ENCODE results near the gene ALKBH8.
"Not testable (repeated sequence)": the region's sequence is repeated elsewhere in the genome, so short reads cannot be mapped to it uniquely, and the experiment has no call there.

Gene ALKBH8, protein sequence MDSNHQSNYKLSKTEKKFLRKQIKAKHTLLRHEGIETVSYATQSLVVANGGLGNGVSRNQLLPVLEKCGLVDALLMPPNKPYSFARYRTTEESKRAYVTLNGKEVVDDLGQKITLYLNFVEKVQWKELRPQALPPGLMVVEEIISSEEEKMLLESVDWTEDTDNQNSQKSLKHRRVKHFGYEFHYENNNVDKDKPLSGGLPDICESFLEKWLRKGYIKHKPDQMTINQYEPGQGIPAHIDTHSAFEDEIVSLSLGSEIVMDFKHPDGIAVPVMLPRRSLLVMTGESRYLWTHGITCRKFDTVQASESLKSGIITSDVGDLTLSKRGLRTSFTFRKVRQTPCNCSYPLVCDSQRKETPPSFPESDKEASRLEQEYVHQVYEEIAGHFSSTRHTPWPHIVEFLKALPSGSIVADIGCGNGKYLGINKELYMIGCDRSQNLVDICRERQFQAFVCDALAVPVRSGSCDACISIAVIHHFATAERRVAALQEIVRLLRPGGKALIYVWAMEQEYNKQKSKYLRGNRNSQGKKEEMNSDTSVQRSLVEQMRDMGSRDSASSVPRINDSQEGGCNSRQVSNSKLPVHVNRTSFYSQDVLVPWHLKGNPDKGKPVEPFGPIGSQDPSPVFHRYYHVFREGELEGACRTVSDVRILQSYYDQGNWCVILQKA

DNA sequence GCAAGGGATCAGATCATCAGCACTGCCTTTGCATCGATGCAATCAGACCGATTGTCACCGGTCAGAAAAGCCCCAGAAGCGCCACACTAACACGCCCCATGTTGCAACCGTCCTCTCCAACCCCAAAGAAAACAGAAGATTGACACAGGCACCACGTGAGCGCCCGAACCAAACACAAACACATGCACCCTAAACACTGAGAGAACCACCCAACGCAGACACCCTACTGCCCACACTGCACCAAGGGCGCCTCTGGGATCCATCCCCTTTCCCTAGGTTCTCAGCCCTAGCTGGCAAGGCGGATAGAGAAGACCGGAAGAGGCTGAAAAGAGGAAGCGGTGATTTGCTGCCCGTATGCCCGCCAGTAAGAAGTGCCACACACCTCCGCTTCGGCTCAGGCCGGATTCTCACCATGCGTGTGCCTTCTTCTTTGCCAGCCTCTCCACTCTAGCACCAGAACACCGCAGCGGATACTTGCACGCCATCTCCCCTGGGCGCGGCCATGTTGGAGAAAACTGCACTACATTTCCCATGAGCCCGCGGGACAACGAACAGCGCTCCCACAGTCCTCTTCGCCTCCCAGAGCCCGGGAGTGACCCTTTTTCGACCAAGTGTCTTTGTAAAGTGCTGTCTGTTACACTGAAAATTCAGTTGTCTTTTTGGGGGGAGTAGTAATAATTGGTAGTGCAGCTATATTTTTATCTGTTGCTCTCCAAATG lies at the start of gene ALKBH8:
TSS of gene ALKBH8 (minus strand) at position 517 of the 719 bp plus-strand sequence. CDS start 4,842 bp downstream, outside the sequence.
- peak; percentile 89 for DNase-seq

DNA sequence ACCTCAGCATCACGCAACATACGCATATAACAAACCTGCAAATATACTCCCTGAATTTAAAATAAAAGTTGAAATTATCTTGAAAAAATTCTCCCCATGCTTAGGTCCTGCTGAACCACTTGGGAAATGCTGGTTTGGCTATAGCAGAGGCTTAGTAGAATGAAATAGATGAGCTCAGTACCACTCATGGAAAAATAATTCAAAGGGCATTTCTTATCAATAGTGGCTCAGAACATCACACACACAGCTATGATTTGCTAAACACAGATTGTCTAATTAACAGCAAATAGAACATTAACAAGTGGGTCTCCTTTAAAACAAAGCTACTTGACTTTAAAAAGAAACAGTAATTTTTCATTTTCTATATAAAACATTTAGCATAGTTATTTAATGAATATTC lies 46.9 kb upstream of the ALKBH8 start:
- DNase-seq = no peak

DNA sequence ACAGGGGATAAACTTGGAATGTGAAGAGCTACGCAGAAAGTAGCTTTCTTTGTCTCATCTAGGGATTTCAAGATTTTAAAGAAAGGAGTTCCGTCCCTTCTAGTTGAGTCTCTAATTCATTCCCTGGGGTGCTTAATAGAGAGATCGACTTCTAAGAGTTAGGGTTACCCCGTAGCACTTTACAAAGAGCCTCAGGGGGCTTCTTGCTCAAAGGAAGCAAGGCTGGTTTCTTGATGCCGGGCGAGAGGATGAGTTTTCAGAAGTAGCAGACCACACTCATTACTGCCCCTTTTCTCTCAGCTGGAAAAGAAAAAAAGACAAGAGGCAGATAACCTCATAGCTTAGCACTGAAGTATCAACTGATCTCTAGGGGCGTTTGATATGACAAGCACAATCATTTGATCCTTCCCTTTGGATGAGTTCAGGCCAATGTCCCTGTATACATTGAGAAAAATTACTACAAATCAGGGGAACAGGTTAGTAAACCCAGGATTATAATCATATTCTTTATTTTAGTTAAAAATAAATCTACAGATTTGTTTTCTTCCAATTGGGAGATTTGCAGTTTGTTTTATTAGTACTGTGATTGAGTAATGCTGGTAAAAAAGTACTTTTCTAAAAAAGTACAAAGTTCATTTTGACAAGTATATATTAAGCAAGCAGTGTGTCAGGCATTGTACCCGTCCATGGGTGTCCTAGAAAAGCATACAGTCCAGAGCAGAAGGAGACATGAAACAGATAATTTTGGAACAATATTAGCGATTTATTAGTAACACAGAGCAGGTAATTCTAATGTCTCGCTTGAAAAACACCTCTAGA lies 44.1 kb upstream of the ALKBH8 start:
- DNase-seq = no peak

DNA sequence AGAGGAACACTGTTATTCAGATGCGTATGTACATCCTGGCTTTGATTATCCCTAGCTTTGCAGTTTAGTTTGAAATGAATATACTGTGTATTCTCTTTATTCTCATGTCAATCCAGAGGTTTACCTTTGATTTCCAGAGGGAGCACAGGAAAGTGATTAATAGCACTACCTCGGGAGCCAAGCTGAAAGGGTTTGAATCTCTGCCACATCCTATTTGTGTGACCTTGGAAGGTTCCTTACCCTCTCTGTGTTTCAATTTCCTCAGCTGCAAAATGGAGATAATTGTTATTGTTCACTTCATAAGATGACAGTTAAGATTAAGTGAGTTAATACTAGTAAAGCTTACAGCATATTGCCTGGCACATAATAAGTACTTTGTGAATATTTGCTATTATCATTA lies 43.3 kb upstream of the ALKBH8 start:
- DNase-seq = no peak

DNA sequence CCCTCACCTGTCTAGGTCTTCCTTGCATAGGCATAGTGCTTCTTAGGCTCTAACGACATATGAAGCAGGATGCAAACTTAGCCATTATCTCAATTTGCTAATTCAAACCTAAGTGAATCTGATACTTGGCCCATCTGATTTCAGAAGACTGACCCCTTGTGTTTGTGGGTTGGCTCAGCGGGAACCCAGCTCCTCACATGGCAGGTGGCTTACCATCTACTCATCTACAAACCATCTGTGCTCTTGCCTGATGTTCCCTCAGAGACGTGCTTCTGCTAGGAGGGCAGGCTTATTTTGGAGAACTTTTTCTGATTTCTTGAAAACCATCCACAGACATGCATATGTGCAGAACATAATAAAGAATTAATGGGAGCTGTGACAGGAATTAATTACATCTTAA lies 40.6 kb upstream of the ALKBH8 start:
- DNase-seq = peak; percentile 22

DNA sequence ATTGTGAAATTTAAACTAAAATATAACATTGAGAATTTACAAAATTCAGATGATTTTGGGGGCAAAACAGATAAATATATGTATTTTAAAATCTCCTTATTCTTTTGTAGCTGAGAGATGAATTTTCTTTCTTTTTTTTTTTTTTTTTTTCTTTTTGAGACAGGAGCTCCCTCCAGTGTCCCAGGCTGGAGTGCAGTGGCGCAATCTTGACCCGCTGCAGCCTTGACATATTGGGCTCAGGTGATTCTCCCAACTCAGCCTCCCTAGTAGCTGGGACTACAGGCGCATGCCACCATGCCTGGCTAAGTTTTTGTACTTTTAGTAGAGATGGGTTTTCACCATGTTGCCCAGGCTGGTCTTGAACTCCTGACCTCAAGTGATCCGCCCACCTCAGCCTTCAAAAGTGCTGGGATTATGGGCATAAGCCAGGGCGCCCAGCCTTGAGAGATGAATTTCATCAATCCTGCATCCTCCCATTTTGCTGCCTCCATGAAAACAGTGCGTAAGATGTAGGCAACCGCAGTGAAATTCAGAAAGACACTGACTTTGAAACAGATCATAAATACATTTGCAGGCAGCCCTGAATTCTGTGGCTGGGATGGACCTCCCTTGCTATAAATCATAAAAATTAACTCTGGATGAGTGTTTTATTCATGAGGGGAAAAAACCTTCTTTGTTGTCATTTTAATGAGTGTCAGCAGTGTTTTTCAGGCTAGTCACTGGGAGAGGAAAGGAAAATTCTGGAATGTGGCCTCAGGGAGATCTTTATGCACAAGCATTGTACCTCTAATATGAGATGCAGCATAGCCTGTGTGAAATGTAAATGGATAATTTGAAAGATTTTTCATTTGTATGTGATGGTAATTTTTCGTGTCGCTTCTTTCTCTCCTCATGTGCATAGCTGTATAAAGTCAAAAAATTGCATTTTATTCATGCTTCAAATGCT lies 39.8 kb upstream of the ALKBH8 start:
- DNase-seq = no peak

DNA sequence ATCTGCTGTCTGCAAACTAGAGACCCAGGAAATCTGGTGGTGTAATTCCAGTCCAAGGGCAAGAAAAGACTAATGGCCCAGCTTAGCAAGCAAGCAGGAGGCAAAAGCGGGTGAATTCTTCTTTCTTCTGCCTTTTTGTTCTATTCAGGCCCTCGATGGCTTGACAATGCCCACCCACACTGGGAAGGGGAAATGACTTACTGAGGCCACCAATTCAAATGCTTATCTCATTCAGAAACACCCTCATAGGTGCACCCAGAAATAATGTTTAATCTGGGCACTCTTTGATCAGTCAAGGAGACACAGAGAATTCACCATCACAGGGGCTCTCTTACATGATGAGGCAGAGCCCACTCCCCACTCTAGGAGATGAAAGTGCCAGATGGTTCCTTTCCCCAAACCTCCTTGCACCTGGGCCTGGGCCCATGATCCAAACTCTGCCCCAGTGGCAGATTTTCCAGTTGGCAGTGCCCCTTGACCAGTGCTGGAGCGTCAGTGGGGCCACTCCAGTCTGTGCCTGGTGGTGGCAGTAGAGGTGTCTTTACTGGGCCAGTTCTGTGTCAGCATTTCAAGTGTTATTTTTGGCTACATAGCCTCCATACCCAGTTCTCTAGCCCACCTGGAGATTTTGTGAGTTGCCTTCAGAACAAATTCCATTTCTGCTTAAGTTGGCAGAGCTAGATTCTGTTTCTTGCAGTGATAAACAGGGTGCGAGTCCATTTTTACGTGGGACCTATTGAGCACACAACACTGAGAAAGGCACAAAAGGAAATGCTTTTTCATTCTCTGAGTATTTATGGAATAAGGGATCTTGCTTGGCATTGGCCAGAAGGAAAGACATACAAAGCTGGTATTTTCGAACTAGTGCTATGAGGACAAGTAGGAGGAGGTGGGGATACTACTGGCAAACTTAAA lies 32.9 kb upstream of the ALKBH8 start:
- DNase-seq = peak; percentile 41

DNA sequence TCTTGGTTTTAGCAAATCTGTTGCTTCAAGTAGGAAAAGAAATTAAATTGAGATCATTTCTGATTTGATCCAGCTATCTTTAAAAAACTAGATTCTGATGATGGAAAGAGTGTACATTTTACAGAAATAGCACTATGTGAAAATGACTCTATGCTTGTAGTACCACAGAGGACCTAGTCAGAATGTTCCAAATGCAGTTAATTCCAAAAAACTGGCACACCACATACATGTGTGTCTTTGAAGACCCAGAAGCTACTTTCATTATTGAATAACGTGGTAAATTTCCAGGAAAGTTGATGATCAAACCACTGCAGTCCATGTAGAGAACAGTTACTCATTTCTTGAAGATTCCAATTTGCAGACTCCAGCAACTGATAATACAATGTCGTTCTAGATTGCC lies 29.2 kb upstream of the ALKBH8 start:
- no peak for DNase-seq

DNA sequence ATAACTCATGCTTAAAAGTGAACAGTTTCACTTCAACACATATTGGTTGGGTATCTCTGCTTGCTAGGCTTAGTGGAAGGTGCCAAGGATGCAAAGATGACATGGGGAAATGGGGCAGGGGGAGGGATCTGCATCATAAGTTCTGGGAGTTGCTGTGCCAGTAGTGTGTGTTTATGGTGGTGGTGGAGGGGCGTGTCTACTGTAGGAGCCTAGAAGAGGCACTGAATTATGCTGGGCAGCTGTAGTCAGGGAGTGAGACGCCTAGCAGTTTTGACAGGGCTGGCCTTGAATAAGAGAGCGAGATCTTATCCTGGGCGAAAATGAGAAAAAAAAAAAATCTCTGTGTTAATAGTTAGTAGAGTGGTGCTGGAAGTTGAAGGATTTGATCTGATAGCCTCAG lies 28.4 kb upstream of the ALKBH8 start:
- DNase-seq = no peak

DNA sequence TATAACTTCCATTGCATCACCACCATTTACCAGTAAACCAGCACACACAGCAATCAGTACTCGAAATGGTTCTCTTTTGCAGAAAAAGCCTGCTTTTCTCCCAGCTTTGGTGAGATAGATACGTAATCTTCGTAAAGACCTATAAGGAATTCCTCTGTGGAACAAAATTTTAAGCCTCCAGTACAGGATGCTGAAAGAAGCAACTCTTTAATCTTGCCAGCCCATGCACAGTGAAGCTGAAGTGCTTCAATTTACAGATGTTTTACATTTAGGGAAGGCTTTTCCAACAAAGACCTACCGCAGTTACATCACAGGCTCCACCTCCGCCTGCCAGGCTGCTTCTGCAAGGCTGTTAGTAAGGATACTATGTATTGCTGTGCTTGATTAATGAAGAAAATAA lies 27.3 kb upstream of the ALKBH8 start:
- DNase-seq = no peak

DNA sequence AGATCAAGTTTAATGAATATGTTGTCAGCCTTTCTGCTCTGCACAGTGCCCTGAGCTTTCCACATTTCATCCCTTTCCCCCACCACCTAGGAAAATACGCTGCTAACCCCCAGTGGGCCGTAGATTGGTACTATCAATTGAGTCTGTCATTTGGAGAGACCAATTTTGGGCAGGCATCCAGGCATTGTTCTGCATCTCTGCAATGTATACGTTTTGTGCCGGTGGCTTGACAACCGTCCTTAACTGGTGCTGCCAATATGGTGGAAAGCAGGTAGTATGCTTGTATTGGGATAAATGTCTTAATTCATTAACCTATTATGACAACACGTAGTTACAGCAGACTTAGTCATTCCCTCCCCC lies 26.7 kb upstream of the ALKBH8 start:
- no peak for DNase-seq

DNA sequence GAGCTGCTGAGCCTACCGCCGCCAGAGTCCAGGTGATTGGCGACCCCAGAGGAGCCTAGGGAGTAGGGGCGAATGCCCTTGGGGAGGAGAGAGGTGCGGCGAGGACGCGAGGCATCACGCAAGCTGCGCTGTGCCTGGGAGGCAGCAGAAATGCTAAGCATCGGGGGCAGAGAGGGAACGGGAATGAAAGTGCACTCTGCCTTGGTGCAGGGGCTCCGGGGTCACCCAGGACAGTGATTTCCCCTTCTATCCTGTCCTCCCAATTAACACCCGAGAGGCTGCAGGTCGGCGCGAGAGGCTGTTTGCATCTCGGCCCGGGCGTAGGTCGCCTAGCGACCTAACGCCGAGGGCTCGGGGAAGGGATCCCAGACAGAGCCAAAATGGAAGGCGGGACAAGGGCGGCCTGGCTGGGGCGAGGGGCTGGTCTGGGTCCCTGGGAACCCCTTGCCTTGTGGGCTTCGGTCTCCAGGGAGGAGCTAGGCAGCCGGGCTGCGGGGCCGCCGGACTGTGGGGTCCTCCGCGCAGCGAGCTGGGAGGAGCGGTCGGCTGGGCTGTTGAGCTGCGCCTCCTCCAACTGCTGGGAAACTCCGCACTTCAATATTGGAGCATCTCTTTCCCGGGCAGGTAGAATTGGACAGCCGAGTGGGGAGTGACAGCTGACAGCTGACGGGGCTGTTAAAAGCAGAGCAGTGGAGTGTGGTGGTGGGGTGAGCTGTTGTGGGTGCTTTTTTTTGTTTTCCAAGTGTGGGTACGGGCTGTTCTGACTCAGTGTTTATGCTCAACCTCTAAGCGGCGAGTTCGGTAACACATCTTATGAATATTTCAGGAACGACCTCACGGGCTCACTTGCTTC lies 26.1 kb upstream of the ALKBH8 start:
- no peak for DNase-seq

DNA sequence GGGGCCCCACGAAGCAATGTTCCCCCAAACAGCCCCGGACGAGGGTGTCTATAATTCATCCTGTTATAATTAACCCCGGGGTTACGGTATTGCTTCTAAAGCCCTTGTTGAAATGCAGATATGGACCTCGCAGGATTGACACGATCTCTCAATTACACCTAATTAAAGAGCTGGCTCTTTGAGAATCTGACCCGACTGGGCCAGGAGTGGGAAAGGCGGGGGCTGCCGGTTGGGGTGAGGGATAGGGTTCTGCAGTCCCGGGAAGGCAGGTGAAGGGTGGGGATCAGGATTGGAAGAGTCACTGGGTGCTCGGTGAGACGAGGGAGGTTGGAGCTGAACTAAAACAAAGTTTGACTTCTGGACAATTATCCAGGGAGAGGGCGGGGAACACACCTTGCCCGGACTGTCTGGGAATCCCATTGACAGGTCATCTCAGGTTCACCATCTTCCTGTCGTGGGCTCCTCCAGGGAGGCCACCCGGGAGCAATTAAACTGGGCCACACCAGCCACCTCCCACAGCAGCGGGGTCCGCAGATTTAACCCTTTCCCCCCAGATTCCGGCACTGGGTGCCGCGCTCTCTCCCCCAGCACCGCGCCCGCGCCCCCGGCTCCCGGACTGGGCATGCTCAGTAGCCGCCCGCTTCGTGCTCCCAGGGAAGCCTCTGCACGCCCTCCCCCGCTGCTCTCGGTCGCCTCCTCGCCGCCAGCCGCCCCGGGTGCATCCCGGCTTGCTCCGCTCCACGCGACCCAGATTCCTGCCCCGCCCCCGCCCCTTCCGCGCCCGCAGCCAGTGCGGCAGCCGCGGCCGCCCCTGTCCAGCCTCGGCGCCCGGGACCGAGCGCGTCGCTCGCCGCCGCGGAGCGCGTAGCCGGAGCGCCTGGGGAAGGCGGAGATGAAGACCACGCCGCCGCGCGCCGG lies 25.2 kb upstream of the ALKBH8 start, which contains the start of gene ELMOD1:
TSS of gene ELMOD1 (plus strand) at position 688 of the 918 bp plus-strand sequence. CDS start 27,043 bp downstream, outside the sequence.
- peak; percentile 27 for DNase-seq

DNA sequence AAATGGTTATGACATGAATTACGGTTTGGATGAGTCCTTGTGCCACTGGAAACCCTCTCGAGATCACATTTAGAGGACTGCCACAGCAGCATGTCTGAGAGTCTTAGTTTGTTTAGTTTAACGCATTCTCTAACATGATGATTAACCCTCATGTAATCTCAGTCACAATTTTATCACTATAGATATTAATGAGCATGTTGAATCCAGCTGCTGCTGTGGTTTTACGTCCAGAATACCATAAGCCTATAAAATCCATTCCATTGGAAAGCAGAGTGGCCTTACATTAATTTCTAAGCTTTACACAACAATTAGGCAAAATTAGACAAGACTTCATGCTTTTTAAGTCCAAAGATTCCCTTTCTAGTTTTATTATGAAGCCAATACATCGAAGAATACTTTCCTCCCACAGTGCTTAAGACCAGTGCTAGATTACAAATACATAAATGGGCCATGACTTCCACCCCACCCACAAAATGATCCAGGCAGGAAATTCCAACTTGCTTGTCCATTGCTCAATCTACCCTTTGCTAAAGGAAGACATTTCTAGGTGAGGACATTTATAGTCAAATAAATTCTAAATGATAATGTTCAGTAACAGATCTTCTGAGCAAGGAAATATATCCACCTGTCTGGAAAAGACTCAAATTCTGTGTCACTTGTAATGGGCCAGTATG lies 21.9 kb upstream of the ALKBH8 start:
- no peak for DNase-seq

DNA sequence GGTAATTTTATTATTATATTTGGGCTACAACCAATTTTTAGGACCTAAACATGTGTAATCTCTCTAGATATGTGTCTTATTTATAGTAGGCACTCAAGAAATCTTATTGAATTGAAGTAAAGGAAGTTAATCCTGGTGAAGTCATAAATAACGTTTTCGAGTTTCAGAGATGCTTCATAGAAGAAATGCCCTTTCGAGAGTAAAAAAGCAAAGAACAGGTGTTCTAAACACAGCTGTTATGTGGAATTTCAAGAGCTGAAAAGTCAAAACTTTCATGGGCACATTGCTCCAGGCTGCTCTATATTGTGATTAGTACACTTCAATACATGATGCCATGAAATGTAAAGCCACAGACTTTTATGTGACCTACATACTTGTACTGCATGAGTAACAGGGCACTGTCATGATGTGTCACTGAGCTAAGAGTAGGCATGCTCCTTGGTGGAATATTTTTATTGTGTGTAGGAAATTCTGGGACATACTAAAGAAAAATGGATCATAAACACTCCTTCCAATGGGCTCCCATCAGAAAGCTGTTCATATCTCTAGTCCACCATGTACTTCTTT lies 18.2 kb upstream of the ALKBH8 start:
- no peak for DNase-seq

DNA sequence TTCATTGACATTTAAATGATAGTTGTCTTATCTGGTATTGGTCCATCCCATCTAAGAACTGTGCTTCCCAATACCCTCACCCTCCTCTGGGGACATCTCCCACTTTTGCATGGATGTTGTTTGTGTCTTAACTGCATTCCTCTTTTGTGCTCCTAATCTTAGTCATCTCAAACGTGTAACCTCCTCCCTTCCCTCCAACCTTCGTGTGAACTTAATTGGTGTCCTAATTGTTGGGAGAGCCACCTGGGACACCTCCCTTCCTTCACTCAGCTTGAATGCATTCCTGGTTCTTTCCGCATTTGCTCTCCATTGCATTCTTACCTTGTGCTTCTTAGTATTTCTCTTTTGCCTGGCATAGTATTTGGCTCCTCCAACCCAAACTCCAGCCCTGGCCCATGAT lies 15.6 kb upstream of the ALKBH8 start:
- no peak for DNase-seq

DNA sequence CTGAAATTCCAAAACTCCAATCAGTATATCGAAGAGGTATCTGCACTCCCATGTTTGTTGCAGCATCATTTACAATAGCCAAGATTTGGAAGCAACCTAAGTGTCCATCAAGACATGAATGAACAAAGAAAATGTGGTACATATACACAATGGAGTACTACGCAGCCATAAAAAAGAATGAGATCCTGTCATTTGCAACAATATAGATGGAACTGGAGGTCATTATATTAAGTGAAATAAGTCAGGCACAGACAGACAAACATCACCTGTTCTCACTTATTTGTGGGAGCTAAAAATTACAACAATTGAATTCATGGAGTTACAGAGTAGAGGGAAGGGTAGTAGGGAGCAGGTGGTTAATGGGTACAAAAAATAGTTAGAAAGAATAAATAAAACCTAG lies 13.6 kb upstream of the ALKBH8 start:
- not testable (repeated sequence) for DNase-seq

DNA sequence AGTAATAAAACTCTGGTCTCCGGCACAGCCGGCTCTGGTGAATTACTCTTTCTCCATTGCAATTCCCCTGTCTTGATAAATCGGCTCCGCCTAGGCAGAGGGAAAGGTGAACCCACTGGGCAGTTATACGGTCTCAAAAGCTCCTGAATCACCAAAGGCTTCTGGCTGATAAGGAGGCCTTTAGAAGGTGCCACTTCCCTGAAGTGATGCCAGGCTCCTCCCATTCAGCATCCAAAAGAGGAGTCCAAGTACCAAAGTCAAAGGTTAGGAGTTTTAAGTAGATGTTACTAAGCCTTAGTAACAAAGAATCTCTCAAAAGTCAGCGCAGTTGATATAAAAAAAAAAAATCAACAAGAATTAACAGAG lies 11.8 kb upstream of the ALKBH8 start:
- DNase-seq = no peak
